GM12878 (cell line): ENCODE results near the gene DYNC2LI1. TPM values are rescaled to one million over a fixed set of nuclear protein-coding genes. Genes with fewer than 3 reads are reported as not detected.

Source experiments
- ATAC-seq: fragments of 200-7000 bp; cut with Tn5 transposase; 3 replicates; pipeline ENCODE4 v1.9.1; 2020; ENCODE audit warnings: mild to moderate bottlenecking, moderate library complexity
- BruUV-seq: library from RNA; stranded (reverse); fragments of 400-500 nt; replicated peaks from 2 replicates; lab custom pipeline; 2021; lab: Mats Ljungman, UMichigan
- CTCF ChIA-PET: fragments of 300-600 bp; sonication (Branson Sonifier 250); formaldehyde crosslinking; extraction: SDS; loops from one replicate; lab custom pipeline; 2021; ENCODE audit warnings: inconsistent platforms; lab: Yijun Ruan, JAX
- POLR2A ChIA-PET: fragments of 350-600 bp; formaldehyde crosslinking; extraction: SDS; loops from one replicate; lab custom pipeline; 2021; ENCODE audit warnings: inconsistent platforms; lab: Charles Lee
- RAD21 ChIA-PET: fragments of 300-600 bp; sonication (Branson Sonifier 250); formaldehyde crosslinking; loops from one replicate; lab custom pipeline; 2023; ENCODE audit warnings: antibody characterized with exemption; ENCODE audit not compliant: unreplicated experiment; lab: Charles Lee
- SMC1A ChIA-PET: fragments of 300-600 bp; sonication (Branson Sonifier 250); formaldehyde crosslinking; loops from one replicate; lab custom pipeline; 2023; ENCODE audit not compliant: unreplicated experiment, uncharacterized antibody; lab: Charles Lee
- DNase-seq: peaks from one replicate; pipeline ENCODE4 v3.0.0-alpha.2; 2011; ENCODE audit warnings: low read depth, low spot score
- FAIRE-seq: peaks from 3 replicates; lab custom pipeline; 2011; peaks lifted over from hg19 to GRCh38; lab: Jason Lieb, UNC
- H2AFZ ChIP-seq: 2 replicates; pipeline ENCODE4 v1.6.0; 2011; ENCODE audit warnings: low read depth, low read length, control low read depth; ENCODE audit not compliant: control insufficient read depth
- H3K27ac ChIP-seq: 2 replicates; pipeline ENCODE4 v1.5.1; 2011; ENCODE audit warnings: control low read depth; ENCODE audit not compliant: control insufficient read depth, insufficient read depth
- H3K27me3 ChIP-seq, 2 experiments: replicated peaks in 1 of 2; 2 replicates each; pipeline versions ENCODE4 v1.6.0 to v1.6.1; 2011; ENCODE audit warnings: low read length in 1 of 2; ENCODE audit not compliant: control insufficient read depth in 2 of 2, insufficient read depth in 2 of 2
- H3K36me3 ChIP-seq, 2 experiments: 2 replicates each; pipeline ENCODE4 v1.5.1; 2011; ENCODE audit warnings: low read length in 1 of 2; ENCODE audit not compliant: control insufficient read depth in 2 of 2, insufficient read depth in 2 of 2
- H3K4me1 ChIP-seq: 2 replicates; pipeline ENCODE4 v1.6.1; 2011; ENCODE audit warnings: mild to moderate bottlenecking, low read length, moderate library complexity, mixed read lengths; ENCODE audit not compliant: control insufficient read depth, insufficient read depth
- H3K4me2 ChIP-seq: 2 replicates; pipeline ENCODE4 v1.6.0; 2011; ENCODE audit warnings: control low read depth; ENCODE audit not compliant: control insufficient read depth, insufficient read depth
- H3K4me3 ChIP-seq: fragments of 200-600 bp; sonication (generic); 2 replicates; pipeline ENCODE4 v1.5.1; 2016
- H3K79me2 ChIP-seq: 2 replicates; pipeline ENCODE4 v1.6.0; 2011; ENCODE audit warnings: low read length; ENCODE audit not compliant: control insufficient read depth, insufficient read depth
- H3K9ac ChIP-seq: 2 replicates; pipeline ENCODE4 v1.8.0; 2011; ENCODE audit warnings: low read length, control low read depth, mixed read lengths; ENCODE audit not compliant: control insufficient read depth, insufficient read depth
- H3K9me3 ChIP-seq: replicated peaks from 3 replicates; pipeline ENCODE4 v1.5.1; 2011; ENCODE audit warnings: mild to moderate bottlenecking, low read length; ENCODE audit not compliant: control insufficient read depth, insufficient read depth
- H4K20me1 ChIP-seq: 2 replicates; pipeline ENCODE4 v1.6.0; 2011; ENCODE audit not compliant: control insufficient read depth, insufficient read depth
- BCL3 ChIP-seq: IDR thresholded peaks from 2 replicates; pipeline ENCODE4 v1.6.1; 2011; ENCODE audit warnings: borderline replicate concordance, low read depth, mild to moderate bottlenecking, moderate library complexity, low read length; ENCODE audit not compliant: insufficient read depth, poor library complexity, severe bottlenecking
- DPF2 ChIP-seq: fragments of 450-650 bp; IDR thresholded peaks from 2 replicates; pipeline ENCODE4 v1.6.1; 2017; ENCODE audit warnings: mild to moderate bottlenecking
- EED ChIP-seq: sonication (generic); IDR thresholded peaks from 2 replicates; pipeline ENCODE4 v1.6.1; 2016; ENCODE audit warnings: antibody characterized with exemption, low read depth
- PAX8 ChIP-seq: fragments of 450-650 bp; IDR thresholded peaks from 2 replicates; pipeline ENCODE4 v1.6.1; 2017; ENCODE audit warnings: mild to moderate bottlenecking, moderate library complexity
- SMARCA5 ChIP-seq: fragments of 450-650 bp; IDR thresholded peaks from 2 replicates; pipeline ENCODE4 v1.6.1; 2017; ENCODE audit warnings: mild to moderate bottlenecking
- TCF3 ChIP-seq: IDR thresholded peaks from 2 replicates; pipeline ENCODE4 v1.6.1; 2012; ENCODE audit warnings: low read depth, mild to moderate bottlenecking, low read length, borderline replicate concordance; ENCODE audit not compliant: insufficient read depth
- WGBS: methylation state at CpG from one replicate; pipeline ENCODE4 v1.1.6; 2016; ENCODE audit warnings: low lambda C conversion rate; ENCODE audit not compliant: insufficient replicate concordance, insufficient coverage; ENCODE audit errors: missing lambda C conversion rate; 5-methylcytosine and 5-hydroxymethylcytosine counted together
- in situ Hi-C: fragments of 300-500 bp; cut with MboI; formaldehyde crosslinking; loops from 9 replicates; pipeline ENCODE4 v1.14.3; 2018; ENCODE audit warnings: mixed read lengths
- intact Hi-C: fragments of 100-400 bp; cut with micrococcal nuclease; formaldehyde crosslinking; loops from one replicate; pipeline ENCODE4 v1.14.2; 2022; ENCODE audit not compliant: unreplicated experiment
- polyA plus RNA-seq, 11 experiments: library from polyadenylated mRNA; depleted of rRNA in 4 of 11; unstranded in 6 of 11; stranded (reverse) in 5 of 11; fragments of >200 nt; fragmentation: Nextera tagmentation in 4 of 11; fragmentation: Illumina TruSeq in 1 of 11; extraction: Ambion mirVana in 4 of 11; extraction: Trizol in 1 of 11; gene quantifications; 1 replicate in 1 of 11; 2 replicates in 10 of 11; pipeline versions ENCODE4 v1.2.1 to v1.2.3, GENCODE V29; 2011 to 2016; ENCODE audit warnings: inconsistent platforms in 2 of 11, missing spikeins in 2 of 11, low read depth in 1 of 11
- total RNA-seq, 4 experiments: library from RNA; depleted of rRNA in 3 of 4; stranded (reverse); fragments of >200 nt in 3 of 4; fragmentation: Illumina TruSeq in 1 of 4; extraction: Trizol in 1 of 4; gene quantifications; 2 replicates each; pipeline versions ENCODE4 v1.2.1 to v1.2.3, GENCODE V29; 2013 to 2021

DYNC2LI1 gene
- total and polyA plus RNA-seq, 10 of the 15 experiments (the other 5 are each of a cell fraction or from before 2014, with no cell fraction given), result 9.5 to 27.3 (median 19.3) TPM

GRCh38 chr2:43837033-43837432 lies 63.2 kb downstream of the DYNC2LI1 start:
- Histone ChIP-seq H4K20me1 (no peaks in the 10 kb centered on the region), H2AFZ (no peak overlapping the region), H3K27me3 (peaks cover 4 to 6% of the 10 kb centered on the region in 2 experiments; a peak in 3 of 4 replicates), H3K79me2 (no peaks in the 10 kb centered on the region), H3K9ac (no peak overlapping the region), H3K27ac (no peak overlapping the region), H3K9me3 (no peaks in the 10 kb centered on the region), H3K4me2 (no peak overlapping the region), H3K36me3 (no peaks in the 10 kb centered on the region), H3K4me1 (no peaks in the 10 kb centered on the region), H3K4me3 (no peak overlapping the region)
- WGBS, result 29% methylated on average over 4 of the region's 4 CpGs
- intact Hi-C loops (no loop called here), in situ Hi-C loops (no loop called here)
- TF ChIP-seq BCL3 (no peak), EED (no peak), TCF3 (no peak), DPF2 (no peak), SMARCA5 (no peak), PAX8 (no peak)
- DNase-seq (no peak), FAIRE-seq (no peak), ATAC-seq (no peak)
- ChIA-PET CTCF (no interaction called here), SMC1A (no interaction called here), POLR2A (no interaction called here), RAD21 (no interaction called here)
- no TSS peak for BruUV-seq
